ENCODE data around the gene IRX4. TPM values are rescaled to one million over a fixed set of nuclear protein-coding genes. Genes with fewer than 3 reads are reported as not detected.

Gene IRX4
- total RNA-seq, 1 donor from 2014 or later, result not detected

- Histone ChIP-seq H3K27me3 (ENCODE audit: low read depth) (peaks cover 27% of the 10 kb centered on the region), H3K4me1 (no peaks in the 10 kb centered on the region), H3K27ac (no peak overlapping the region), H3K4me3 (no peak overlapping the region), H3K9me3 (no peaks in the 10 kb centered on the region), H3K36me3 (no peaks in the 10 kb centered on the region)
- intact Hi-C loops (cut with DNase I), result no loop called here
- ATAC-seq (no peak), DNase-seq (no peak)
- TF ChIP-seq CTCF (IDR thresholded peaks at IDR 0.05), result no peak
Measured at GRCh38 chr5:1921711-1922110, 39.0 kb upstream of the IRX4 start.

DNA sequence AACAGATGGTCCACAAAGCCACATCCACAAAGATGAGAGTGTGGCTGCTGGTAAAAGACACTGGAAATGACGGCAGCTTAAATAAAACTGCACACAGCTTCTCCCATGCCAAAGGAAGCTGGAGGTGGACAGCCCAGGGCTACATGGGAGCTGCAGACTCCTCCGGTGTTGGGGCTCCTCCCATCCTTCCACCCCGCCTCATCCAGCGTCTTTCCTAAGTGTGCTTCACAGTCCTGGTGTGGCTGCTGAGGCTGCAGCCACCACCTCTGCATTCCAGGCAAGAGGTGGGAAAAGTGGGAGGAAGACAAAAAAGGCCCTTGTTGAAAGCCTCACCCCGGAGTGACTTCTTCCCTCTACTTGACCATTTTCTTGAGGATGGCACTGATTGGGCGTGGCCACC, 37.0 kb upstream of the IRX4 start:
- DNase-seq (no peak), ATAC-seq (no peak)
- intact Hi-C loops (cut with DNase I), result no loop called here
- H3K36me3 ChIP-seq, result no peaks in the 10 kb centered on the region
- H3K4me3 ChIP-seq, result no peak overlapping the region
- no peak overlapping the region for H3K27ac ChIP-seq
- H3K27me3 ChIP-seq (ENCODE audit: low read depth), result peaks cover 17% of the 10 kb centered on the region
- no peak for TF ChIP-seq CTCF (IDR thresholded peaks at IDR 0.05)
- peaks cover 2% of the 10 kb centered on the region for H3K9me3 ChIP-seq
- H3K4me1 ChIP-seq, result no peaks in the 10 kb centered on the region

DNA sequence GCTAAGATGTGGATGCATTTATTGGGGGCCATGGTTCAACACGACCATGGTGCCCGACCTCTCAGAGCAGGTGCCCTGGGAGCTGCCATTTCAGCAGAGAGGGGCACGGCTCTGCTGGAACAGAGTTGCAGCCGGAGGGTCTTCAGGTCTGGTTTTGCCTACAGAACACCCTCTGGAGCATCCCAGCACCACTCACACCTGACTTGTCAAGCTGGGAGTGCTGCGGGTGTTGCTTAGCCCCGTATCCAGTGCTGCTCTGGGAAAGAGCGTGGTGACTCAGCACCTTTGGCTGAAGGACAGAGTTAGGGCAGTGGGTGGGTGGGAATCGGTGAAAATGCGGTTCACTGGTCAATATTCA, 36.5 kb upstream of the IRX4 start:
- peaks cover 17% of the 10 kb centered on the region for H3K27me3 ChIP-seq (ENCODE audit: low read depth)
- TF ChIP-seq CTCF (IDR thresholded peaks at IDR 0.05), result no peak
- H3K4me3 ChIP-seq, result no peak overlapping the region
- DNase-seq (no peak), ATAC-seq (no peak)
- H3K4me1 ChIP-seq, result no peaks in the 10 kb centered on the region
- H3K27ac ChIP-seq, result no peak overlapping the region
- H3K36me3 ChIP-seq, result no peaks in the 10 kb centered on the region
- intact Hi-C loops (cut with DNase I), result no loop called here
- H3K9me3 ChIP-seq, result peaks cover 6% of the 10 kb centered on the region

- Histone ChIP-seq H3K4me1 (no peaks in the 10 kb centered on the region), H3K27me3 (ENCODE audit: low read depth) (peaks cover 12% of the 10 kb centered on the region), H3K9me3 (peaks cover 6% of the 10 kb centered on the region), H3K4me3 (no peak overlapping the region), H3K27ac (no peak overlapping the region), H3K36me3 (no peaks in the 10 kb centered on the region)
- intact Hi-C loops (cut with DNase I), result no loop called here
- no peak for TF ChIP-seq CTCF (IDR thresholded peaks at IDR 0.05)
- DNase-seq (no peak), ATAC-seq (no peak)
Measured at GRCh38 chr5:1918488-1919208, 35.9 kb upstream of the IRX4 start.

GRCh38 chr5:1917830-1918487, 35.2 kb upstream of the IRX4 start:
- no peak overlapping the region for H3K4me3 ChIP-seq
- ATAC-seq, result no peak
- H3K9me3 ChIP-seq, result peaks cover 6% of the 10 kb centered on the region
- H3K27ac ChIP-seq, result no peak overlapping the region
- H3K36me3 ChIP-seq, result no peaks in the 10 kb centered on the region
- H3K4me1 ChIP-seq, result no peaks in the 10 kb centered on the region
- no peak for DNase-seq
- peaks cover 10% of the 10 kb centered on the region for H3K27me3 ChIP-seq (ENCODE audit: low read depth)
- TF ChIP-seq CTCF (IDR thresholded peaks at IDR 0.05), result no peak
- intact Hi-C loops (cut with DNase I), result no loop called here
